T-helper 17 cell (primary cell): ENCODE measurements around the gene CHRNB2. TPM values are rescaled to one million over a fixed set of nuclear protein-coding genes. Genes with fewer than 3 reads are reported as not detected.

Source experiments
- ATAC-seq: fragments of 150-1000 bp; cut with Tn5 transposase; 2 replicates; pipeline ENCODE4 v1.10.0; 2021; ENCODE audit warnings: mild to moderate bottlenecking, moderate library complexity
- DNase-seq, 3 donors: peaks; one replicate each; pipeline versions ENCODE4 v3.0.0 to v3.0.0-alpha.2; 2020 to 2021
- H3K9me3 ChIP-seq: one replicate; pipeline ENCODE4 v1.7.0; 2013; ENCODE audit warnings: low read length, mild to moderate bottlenecking; ENCODE audit not compliant: control insufficient read depth, poor library complexity, severe bottlenecking
- H3K27ac Mint-ChIP-seq: one replicate; pipeline ENCODE4 v1.8.0; 2022; ENCODE audit warnings: mild to moderate bottlenecking, moderate library complexity, mixed read lengths
- H3K27me3 Mint-ChIP-seq: one replicate; pipeline ENCODE4 v1.8.0; 2022; ENCODE audit warnings: mixed read lengths
- H3K36me3 Mint-ChIP-seq: one replicate; pipeline ENCODE4 v1.8.0; 2022; ENCODE audit warnings: low read depth, mixed read lengths
- H3K4me1 Mint-ChIP-seq: one replicate; pipeline ENCODE4 v1.8.0; 2022; ENCODE audit warnings: mild to moderate bottlenecking, mixed read lengths
- H3K4me3 Mint-ChIP-seq: one replicate; pipeline ENCODE4 v1.8.0; 2022; ENCODE audit warnings: mild to moderate bottlenecking, moderate library complexity, mixed read lengths
- total RNA-seq, 4 donors: library from RNA in 2 of 4; stranded (reverse) in 2 of 4; gene quantifications; one replicate each; pipeline ENCODE4 v1.2.3 and lab custom pipeline; 2022 to 2026

The CHRNB2 gene
- total RNA-seq, 2 donors from 2014 or later: not detected

- H3K36me3 Mint-ChIP-seq: peaks cover 5% of the 10 kb centered on the region
- DNase-seq (no peak), ATAC-seq (no peak)
- peaks cover 4% of the 10 kb centered on the region for H3K9me3 ChIP-seq
- peaks cover 15% of the 10 kb centered on the region for H3K4me1 Mint-ChIP-seq
- peak overlapping the region; percentile 96 for H3K27ac Mint-ChIP-seq
- no peak overlapping the region for H3K4me3 Mint-ChIP-seq
- peaks cover 10% of the 10 kb centered on the region for H3K27me3 Mint-ChIP-seq
Measured at GRCh38 chr1:154629061-154629674, 61.6 kb downstream of the CHRNB2 start.

Other genes with a start within 250 kb of the CHRNB2 start
- gene AQP10, start 246.7 kb upstream of the CHRNB2 start, total RNA-seq: 1 to 10 TPM in 1 of 2 donors, under 1 TPM in 1; 0.42 to 8.9 TPM
- 100 to 1,000 TPM; 175 to 192 TPM for gene ATP8B2, start 242.3 kb upstream of the CHRNB2 start, total RNA-seq
- gene IL6R, start 162.4 kb upstream of the CHRNB2 start, total RNA-seq: 10 to 100 TPM; 72.8 to 79.0 TPM
- under 1 TPM in 1 of 2 donors, not detected in 1; 0.12 TPM for gene TDRD10, start 65.6 kb upstream of the CHRNB2 start, total RNA-seq
- under 1 TPM in 1 of 2 donors, not detected in 1; 0.13 TPM for gene SHE, start 65.4 kb upstream of the CHRNB2 start, total RNA-seq
- 10 to 100 TPM; 80.3 to 82.4 TPM for gene UBE2Q1, start 9.1 kb upstream of the CHRNB2 start, total RNA-seq
- 100 to 1,000 TPM; 197 to 231 TPM for gene ADAR, start 40.4 kb downstream of the CHRNB2 start, total RNA-seq